ENCODE results near the gene UFSP2.

The UFSP2 gene, protein sequence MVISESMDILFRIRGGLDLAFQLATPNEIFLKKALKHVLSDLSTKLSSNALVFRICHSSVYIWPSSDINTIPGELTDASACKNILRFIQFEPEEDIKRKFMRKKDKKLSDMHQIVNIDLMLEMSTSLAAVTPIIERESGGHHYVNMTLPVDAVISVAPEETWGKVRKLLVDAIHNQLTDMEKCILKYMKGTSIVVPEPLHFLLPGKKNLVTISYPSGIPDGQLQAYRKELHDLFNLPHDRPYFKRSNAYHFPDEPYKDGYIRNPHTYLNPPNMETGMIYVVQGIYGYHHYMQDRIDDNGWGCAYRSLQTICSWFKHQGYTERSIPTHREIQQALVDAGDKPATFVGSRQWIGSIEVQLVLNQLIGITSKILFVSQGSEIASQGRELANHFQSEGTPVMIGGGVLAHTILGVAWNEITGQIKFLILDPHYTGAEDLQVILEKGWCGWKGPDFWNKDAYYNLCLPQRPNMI

DNA sequence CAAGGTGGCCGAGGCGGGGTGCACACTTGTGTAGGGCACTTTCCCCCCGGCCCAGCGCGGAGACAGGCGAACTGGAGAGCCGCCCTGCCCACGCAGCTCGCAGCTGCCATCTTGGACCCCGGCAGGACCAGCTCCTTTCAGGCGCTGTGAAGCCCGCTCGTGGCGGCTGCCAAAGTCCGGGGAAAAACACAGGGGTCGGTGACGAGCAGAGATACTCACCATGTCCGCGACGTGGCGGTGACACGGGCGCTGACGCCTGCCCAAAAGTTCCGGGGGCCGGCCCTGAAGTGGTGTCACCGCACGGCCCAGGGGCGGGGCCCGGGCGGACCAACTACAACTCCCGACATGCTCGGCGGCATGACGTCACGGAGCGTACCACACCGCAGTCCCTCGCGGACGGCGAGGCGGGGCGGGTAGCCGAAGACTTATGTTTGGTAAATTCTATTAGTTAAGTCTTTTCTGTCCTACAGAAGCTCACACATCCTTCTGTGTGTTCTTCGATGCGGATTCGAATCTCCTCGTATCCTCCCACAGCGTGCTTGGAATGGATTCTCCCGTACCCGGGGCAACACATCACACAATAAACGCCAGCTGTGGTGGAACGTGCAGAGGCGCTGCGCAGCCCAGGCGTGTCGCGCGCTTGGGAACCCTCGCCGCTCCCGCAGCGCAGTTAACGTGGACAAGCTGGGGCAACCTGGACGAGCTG lies at the start of gene UFSP2:
Gene UFSP2, minus strand, starts transcription at position 318 of the 706 bp plus-strand sequence. Its CDS starts 96 bp downstream, at position 222.
- peak; percentile 85 for DNase-seq (ENCODE audit: low spot score)

DNA sequence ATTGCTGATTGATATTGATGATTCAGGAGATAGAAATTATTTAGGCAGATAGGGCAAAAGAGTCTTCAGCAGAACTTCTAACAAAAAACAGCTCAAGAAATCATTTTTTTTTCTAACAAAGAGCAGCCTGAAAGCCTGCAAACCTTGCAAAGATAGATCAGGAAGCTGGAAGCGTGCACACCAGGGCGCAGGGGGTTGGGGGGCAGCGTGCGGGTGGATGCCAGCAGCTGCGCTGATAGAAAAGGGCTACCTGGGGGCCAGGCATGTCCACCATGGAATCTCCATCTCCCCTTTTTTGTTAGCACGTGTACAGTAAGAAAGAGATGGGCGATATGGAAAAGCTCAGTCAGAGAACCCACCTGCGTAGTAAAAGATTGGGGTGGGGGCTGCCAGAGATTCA lies 47.5 kb upstream of the UFSP2 start:
- no peak for DNase-seq (ENCODE audit: low spot score)

DNA sequence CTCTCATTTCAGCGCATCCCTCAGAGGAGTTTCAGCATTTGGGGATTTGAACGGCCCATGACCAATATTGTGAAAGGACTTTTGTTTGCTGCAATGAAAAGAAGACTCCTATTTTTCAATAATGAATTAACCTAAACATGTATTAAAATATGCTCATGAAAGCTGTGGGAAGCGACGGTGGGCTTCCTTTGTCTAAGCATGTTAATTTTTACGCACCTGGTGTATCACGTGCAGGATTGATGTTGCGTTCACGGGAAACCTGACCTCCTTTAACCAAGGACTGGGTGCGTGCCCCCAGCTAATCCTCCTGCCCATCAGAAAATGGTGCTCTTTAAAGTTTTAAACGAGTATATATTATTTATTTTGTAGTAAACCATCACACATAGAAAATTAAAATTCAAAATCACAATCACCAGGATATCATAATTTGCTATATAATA lies 46.4 kb upstream of the UFSP2 start:
- no peak for DNase-seq (ENCODE audit: low spot score)

DNA sequence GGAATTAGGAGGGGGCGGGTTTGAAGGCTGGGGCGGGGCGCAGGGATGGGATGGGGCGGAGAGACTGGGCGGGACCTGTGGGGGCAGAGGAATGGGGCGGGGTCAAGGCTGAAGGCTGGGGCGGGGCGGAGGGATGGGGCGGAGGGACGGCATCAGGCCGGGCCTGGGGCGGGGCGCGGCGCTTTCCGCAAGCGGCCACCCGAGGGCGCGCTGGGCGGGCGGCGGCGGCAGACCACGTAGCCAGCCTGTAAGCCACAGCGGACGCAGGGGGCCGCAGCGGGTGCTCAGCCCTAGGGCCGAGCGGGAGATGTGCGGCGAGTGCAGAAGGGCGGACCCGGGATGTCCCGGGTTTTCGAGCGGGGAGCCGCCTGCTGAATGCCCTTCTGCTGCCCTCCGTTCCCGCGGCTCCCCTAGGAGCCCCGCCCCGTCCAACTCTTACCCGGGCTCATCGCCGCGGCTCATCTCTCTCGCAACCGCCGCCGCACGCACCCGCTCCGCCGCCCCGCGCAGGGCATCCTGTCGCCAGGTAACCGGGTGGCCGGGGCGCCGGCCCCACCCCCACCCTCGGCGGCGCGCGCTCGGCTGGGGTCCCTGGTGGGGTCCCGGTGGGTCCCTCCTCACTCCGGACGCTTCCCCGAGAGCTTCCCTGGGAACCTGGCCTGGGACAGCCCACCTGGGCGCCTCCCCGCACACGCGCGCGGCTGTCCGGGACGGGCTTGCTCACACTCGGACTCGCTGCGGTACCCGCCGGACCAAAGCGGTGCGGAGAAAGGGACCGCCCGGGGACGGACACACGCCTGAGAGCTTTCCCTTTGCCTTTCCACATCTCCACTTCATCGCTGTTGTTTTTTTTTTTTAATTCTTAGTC lies 45.7 kb upstream of the UFSP2 start, which contains the start of gene CCDC110:
Gene CCDC110, minus strand, starts transcription at position 499 of the 868 bp plus-strand sequence. Its CDS starts 50 bp downstream, at position 449.
- peak; percentile 95 for DNase-seq (ENCODE audit: low spot score)

DNA sequence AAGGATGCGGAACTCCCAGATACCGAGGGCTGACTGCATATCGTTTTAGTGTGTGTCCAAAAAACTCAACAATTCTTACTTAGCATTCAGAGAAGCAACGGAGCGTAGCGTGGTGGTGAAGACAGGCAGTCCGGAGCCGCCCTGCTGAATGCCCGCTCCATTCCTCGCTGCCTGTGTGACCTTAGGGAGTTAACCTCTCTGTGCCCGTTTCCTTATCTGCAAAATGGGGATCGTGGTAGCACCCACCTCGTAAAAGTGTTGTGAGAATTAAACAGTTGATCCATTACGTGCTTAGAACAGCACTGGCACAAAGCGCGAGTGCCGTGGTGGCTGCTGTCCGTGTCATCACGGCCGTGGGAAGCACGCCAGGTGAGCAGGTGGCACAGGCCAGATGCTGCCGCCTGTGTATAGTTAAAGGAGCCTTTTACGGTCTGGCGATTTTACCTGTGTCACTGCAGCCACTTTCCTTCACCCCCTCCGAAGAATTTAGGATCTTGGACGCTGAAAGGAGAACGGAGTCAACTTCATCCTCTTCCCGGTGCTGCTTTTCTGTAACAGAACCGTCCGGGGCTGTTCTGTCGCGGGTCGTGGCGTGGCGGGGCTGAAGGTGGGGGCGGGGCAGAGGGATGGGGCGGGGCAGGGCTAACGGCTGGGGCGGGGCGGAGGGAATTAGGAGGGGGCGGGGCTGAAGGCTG lies 44.9 kb upstream of the UFSP2 start:
- DNase-seq (ENCODE audit: low spot score): no peak

DNA sequence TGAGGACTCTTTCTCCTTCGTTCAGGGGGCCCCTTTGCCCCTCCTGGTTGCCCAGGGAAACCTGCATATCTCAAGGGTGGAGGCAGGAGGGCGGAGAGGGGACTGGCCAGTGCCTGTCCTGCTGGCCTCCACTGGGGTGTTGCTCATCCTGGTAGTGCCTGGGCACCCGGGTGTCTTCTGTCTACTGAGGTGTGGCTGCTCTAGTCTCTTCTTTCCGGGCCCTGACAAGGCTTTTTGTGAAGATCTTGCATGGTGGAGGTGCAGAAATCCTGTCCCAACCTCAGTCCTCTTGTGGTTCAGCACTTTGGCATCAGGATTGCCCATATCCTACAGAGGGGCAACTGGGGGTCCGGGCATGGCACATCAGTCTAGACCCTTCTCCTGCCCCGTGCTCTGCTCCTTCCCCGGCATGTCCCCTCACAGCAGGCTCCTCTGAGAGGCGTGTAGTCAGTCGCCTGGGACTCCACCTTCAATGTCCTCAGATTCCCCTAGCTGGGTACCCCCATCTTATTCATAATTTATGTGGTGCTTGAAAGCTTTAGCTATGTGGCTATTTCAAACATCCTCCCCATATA lies 43.9 kb upstream of the UFSP2 start:
- no peak for DNase-seq (ENCODE audit: low spot score)

DNA sequence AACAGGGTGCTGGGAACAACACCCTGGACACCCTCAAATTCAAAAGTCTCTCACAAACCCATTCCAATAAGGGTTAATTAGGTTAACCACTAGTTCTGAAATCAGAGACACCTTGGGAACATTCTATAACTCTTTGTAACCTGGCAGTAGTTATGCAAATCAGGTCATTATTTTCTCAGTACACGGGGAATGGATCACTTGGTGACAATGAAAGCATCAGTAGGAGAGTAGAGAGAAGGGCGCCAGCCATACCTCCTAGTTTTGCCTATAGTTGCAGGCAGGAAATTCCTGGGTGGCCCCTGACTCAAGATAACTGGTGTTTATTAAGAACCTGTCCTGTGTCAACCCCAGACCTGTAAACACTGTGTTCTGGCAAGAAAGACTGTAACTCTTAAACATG lies 43.2 kb upstream of the UFSP2 start:
- DNase-seq (ENCODE audit: low spot score): no peak

DNA sequence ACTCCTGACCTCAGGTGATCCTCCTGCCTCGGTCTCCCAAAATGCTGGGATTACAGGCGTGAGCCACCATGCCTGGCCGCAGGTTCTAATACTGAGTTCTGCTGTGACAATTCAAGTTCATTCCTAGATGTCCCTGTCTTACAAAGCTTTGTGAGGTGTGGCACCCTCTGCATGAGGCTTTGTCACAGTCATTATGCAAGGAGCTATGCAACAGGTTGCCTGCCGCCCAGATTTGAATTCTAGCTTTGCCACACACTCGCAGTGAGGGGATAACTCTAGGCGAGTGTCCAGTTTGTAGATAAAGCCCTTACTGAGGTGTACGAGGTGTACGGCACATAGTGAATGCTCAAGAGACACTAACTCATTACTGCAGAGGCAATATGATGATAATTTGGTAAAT lies 42.2 kb upstream of the UFSP2 start:
- no peak for DNase-seq (ENCODE audit: low spot score)

DNA sequence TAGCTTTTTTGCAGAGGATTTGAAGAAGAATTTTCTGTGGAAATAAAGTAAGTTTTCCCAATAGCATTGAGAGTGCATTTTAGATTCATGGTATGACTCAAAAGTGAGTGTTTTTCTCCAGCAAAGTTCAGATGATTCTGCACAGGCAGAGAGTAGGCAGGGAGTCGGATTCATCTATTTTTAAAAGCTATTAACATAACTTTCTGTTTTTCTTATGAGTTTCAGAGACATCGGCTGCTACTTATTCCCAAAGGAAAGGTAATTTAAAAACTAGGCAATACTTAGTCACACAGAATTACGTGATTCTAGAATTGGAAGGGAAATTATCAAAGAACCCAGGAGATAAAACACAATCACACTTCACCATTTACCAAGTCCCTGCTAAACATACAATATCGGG lies 41.3 kb upstream of the UFSP2 start:
- no peak for DNase-seq (ENCODE audit: low spot score)

DNA sequence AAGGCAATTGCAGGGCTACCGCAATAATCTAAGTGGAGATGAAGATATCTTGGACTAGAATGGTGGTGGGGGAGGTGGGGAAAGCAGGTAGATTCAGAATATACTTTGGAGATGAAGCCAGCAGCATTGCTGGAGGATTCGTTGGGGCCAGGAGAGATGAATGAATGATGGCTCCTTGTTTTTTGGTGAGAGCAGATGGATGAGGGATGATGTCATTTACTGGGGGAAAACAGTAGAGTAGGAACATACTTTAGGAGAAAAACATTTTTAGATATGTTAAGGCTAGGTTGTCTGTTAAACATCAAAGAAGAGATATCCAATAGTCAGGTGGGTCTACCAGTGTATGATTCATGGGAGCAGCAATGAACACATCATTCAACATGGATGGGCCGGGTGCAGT lies 39.9 kb upstream of the UFSP2 start:
- DNase-seq (ENCODE audit: low spot score): no peak

DNA sequence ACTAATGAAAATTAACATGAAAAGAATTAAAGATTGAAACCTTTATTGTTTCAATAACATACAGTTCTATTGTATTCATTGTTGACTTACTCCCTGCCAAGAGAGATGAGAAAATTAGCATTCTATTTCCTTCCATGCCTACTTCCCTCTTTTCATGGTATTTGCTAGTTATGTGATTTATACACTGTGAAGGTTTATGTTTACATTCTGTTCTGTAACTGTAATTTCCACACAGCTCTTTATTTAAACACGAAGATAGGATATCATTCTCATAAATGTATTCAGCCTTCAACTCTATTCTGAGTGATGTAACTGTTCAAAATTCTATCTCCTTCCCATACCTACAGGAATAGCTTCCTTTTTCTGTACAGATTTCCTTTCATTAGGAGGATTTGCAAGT lies 39.1 kb upstream of the UFSP2 start:
- DNase-seq (ENCODE audit: low spot score): no peak

DNA sequence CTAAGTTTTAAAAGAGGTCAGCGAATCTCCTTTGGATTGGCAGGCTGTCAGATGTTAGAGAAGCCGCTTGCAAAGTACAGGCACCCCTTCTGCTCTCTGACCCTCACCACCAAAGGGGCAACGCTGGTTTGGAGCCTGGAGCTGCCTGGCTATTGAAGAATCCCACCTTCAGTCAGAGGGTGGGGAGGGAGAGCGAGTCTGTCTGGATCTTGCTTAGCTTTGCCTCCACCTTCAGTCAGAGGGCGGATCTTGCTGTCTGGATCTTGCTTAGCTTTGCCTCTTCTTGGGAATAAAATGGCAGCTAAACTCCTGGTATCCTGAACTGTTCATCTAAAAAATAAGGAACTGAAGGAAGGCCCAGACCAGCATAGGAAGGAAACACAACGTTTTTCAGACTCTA lies 38.4 kb upstream of the UFSP2 start:
- no peak for DNase-seq (ENCODE audit: low spot score)

DNA sequence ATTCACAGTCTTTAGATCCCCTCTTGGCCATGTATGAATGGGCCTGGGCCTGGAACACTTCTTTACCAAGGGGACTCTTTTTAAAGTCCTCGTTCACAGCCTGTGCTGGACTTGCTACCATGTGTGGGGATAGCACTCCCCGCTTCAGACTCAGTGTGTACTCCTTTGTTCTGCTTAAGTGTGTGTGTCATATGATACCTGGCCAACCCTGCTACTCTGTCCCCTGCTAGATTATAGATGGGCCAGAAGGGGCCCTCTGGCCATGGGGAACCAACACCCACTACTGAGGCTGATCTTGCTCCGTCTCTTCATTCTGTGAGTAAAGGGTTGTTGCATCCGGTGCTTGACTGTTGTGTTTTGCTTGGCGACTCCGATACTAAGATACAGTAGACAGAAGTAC lies 37.8 kb upstream of the UFSP2 start:
- no peak for DNase-seq (ENCODE audit: low spot score)

DNA sequence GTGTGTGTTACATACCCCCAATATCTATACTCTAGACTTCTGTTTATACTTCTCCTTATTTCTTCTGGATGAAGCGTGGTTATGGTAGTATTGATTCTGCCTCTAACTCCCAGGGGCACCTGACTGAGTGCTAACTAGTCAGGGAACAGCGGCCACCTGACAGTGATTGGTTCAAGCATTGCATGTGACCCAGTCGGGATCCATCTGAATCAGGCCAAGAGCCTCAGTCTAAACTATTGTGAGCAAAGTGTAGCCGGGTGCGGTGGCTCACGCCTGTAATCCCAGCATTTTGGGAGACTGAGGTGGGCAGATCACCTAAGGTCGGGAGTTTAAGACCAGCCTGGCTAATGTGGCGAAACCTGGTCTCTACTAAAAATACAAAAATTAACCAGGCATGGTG lies 35.8 kb upstream of the UFSP2 start:
- DNase-seq (ENCODE audit: low spot score): no peak

DNA sequence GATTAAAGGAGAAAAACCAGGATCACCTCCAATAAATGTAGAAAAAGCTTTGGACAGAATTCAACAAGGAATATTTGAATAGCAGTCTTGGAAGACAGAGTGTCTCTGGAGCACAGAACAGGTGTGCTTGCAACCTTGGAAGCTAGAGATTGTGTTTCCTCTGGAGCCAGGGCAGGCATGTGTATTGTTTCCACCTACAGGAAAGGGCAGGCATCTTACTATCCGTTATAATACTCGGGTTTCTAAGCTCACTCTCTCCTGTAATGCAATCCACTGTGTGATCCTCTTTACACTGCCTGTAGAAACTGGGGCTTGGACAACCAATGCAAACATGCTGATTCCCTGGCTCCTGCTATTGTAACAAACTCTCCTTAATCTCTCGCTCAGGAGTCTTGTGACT lies 31.4 kb upstream of the UFSP2 start:
- no peak for DNase-seq (ENCODE audit: low spot score)

DNA sequence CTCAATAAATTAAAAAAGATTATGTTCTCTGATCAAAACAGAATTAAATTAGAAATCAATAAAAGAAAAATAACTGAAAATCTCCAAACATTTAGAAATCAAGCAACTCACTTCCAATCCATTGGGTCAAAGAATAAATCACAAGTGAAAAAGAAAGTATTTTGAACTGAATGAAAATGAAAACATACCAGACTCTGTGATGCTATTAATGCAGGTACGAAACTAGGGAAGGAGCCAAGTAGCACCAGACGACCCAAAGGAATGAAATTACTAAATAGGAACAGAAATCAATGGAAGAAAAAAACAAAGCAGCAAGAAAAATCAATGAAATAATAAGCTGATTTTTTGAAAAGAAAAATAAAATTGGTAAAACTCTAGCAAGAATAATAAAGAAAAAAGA lies 30.4 kb upstream of the UFSP2 start:
- DNase-seq (ENCODE audit: low spot score): no peak

DNA sequence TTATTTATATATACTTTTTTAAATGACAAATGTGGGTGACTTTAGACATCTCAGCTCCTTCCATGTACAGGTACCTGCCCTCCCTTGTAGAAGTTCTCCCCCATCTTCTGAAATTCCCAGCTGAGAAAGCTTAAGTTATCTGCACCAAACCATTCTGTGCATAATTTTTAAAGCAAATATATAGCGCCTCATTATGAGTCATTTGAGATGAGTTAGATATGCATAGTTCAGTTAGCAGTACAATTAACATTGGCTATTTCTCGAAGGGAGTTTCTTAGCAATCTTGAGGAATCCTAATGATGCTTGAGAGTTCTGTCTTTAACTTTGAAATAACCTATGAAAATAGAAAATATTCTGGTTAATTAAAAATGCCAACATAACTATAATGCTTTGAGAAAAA lies 19.4 kb upstream of the UFSP2 start:
- DNase-seq (ENCODE audit: low spot score): no peak

DNA sequence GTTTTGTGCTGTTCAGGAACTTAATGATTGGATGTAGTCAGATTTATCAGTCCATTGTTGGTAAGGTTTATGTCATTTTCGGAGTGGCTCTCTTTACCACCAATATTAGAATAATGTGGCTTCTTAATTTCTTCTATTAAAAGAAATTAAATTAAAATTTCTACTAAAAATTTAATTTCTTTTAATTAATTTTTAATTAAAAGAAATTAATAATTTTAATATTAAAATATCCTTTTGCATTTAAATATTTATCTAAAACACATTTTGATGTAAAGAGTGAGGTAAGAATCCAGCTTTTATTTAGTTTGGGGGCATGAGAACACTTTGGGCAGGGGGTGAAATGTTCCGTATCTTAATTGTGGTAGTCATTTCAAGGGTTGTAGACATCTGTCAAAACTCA lies 15.7 kb upstream of the UFSP2 start:
- DNase-seq (ENCODE audit: low spot score): no peak

DNA sequence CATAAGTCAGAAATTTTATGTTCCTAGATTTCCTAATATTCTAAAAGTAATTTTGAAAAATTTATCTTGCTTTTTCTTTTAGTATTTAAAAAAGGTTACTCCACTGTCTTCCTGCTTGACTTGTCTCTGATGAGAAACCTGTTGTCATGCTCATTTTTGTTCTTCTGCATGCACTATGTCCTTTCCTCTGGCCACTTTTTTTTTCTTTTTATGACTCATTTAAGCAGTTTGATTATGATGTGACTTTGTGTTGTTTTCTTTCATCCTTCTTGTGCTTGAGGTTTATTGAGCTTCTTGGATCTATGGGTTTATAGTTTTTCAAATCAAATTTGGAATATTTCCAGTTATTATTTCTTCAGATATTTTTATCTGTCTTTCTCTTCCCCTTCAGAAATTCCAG lies 12.0 kb upstream of the UFSP2 start:
- no peak for DNase-seq (ENCODE audit: low spot score)

DNA sequence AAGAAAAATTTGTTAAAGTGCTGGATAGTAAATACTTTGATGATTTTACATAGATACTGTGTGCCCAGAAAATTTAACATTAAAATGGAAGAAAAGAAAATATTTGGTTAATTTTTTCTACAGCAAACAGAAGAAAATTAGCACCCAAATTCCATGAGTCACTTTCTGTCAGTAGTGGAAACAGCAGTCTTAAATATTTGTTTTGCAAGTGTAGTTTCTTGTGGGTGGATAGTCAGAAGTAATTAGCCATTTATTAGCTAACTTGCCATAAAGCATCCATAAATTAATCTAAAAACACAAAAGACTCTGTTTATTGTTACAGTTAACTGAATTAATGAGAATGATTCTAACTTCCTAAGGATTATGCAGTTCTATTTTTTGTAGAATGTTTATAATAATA lies 9.7 kb upstream of the UFSP2 start:
- no peak for DNase-seq (ENCODE audit: low spot score)

DNA sequence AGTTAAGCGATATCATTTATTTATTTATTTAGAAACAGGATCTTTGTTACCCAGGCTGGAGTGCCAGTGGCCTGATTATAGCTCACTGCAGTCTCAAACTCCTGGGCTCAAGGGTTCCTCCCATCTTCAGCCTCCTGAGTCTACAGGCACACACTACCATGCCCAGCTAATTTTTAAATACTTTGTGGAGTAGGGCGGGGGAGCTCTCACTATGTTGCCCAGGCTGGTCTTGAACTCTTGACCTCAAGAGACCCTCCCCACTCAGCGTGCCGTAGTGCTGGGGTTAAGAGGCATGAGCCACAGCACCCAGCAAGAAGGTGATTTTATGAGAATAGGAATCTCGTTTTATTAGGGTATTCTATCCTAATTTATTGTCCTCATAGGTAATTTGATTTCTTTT lies 3.9 kb upstream of the UFSP2 start:
- DNase-seq (ENCODE audit: low spot score): no peak
